ENCODE results near the gene COL23A1.

GRCh38 chr5:178531786-178532185 lies 58.4 kb downstream of the COL23A1 start:
- TF ChIP-seq, protein P1, sequence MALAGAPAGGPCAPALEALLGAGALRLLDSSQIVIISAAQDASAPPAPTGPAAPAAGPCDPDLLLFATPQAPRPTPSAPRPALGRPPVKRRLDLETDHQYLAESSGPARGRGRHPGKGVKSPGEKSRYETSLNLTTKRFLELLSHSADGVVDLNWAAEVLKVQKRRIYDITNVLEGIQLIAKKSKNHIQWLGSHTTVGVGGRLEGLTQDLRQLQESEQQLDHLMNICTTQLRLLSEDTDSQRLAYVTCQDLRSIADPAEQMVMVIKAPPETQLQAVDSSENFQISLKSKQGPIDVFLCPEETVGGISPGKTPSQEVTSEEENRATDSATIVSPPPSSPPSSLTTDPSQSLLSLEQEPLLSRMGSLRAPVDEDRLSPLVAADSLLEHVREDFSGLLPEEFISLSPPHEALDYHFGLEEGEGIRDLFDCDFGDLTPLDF (CRISPR knock-in tag; IDR thresholded peaks at IDR 0.05) = no peak
- TF ChIP-seq DMAP1 (CRISPR knock-in tag; IDR thresholded peaks at IDR 0.05) = no peak
- no peak for TF ChIP-seq KDM4B (CRISPR knock-in tag; IDR thresholded peaks at IDR 0.05)
